Measurements from ENCODE around the gene DDX50.

DNA sequence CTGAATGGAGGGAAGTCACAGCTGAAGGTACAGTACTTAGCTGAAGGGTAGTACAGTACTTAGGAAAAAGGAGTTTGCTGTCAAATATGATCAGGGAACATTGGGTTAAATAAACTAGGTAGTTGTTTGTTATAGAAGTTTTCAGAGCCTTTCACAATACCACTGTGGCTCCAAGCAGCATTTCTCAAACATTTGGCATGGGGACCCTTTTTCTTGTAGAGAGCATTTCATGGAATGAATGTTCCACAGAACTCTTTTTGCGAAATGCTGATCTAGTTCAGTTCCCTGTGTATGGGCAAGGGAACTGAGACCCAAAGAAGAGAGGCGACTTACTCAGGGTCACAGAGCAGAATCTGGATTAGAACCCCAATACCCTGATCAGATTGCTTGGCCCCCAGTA, 31.5 kb upstream of the DDX50 start:
- TF ChIP-seq, protein P1, sequence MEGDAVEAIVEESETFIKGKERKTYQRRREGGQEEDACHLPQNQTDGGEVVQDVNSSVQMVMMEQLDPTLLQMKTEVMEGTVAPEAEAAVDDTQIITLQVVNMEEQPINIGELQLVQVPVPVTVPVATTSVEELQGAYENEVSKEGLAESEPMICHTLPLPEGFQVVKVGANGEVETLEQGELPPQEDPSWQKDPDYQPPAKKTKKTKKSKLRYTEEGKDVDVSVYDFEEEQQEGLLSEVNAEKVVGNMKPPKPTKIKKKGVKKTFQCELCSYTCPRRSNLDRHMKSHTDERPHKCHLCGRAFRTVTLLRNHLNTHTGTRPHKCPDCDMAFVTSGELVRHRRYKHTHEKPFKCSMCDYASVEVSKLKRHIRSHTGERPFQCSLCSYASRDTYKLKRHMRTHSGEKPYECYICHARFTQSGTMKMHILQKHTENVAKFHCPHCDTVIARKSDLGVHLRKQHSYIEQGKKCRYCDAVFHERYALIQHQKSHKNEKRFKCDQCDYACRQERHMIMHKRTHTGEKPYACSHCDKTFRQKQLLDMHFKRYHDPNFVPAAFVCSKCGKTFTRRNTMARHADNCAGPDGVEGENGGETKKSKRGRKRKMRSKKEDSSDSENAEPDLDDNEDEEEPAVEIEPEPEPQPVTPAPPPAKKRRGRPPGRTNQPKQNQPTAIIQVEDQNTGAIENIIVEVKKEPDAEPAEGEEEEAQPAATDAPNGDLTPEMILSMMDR (IDR thresholded peaks at IDR 0.05), result no peak
- TF ChIP-seq POLR2A (IDR thresholded peaks at IDR 0.05), result no peak
